Gastroesophageal sphincter (tissue), 4 donors: ENCODE results near the gene SF1. TPM values are rescaled to one million over a fixed set of nuclear protein-coding genes. Genes with fewer than 3 reads are reported as not detected.

Source experiments
- ATAC-seq: fragments of 150-250 bp; one replicate; pipeline ENCODE4 v1.9.1; 2016; ENCODE audit warnings: mild to moderate bottlenecking, moderate library complexity
- H3K27ac ChIP-seq, 4 donors: fragments of 200-600 bp; sonication (generic) in 3 of 4; 1 replicate in 3 of 4; 2 replicates in 1 of 4; pipeline ENCODE4 v1.5.1; 2016 to 2019
- H3K27me3 ChIP-seq: fragments of 200-600 bp; sonication (generic); one replicate; pipeline ENCODE4 v1.5.1; 2019
- H3K36me3 ChIP-seq, 2 donors: fragments of 200-600 bp; sonication (generic); one replicate each; pipeline ENCODE4 v1.5.1; 2019; ENCODE audit warnings: control low read depth in 1 of 2
- H3K4me1 ChIP-seq, 3 donors: fragments of 200-600 bp; sonication (generic); 1 replicate in 2 of 3; 2 replicates in 1 of 3; pipeline ENCODE4 v1.5.1; 2016 to 2019; ENCODE audit warnings: control low read depth in 2 of 3
- H3K4me3 ChIP-seq, 2 donors: fragments of 200-600 bp; sonication (generic); one replicate each; pipeline ENCODE4 v1.5.1; 2019; ENCODE audit warnings: mild to moderate bottlenecking in 1 of 2, moderate library complexity in 1 of 2
- H3K9me3 ChIP-seq, 3 donors: fragments of 200-600 bp; sonication (generic); one replicate each; pipeline ENCODE4 v1.5.1; 2017 to 2019; ENCODE audit warnings: control low read depth in 2 of 3
- EP300 ChIP-seq: sonication (generic); formaldehyde crosslinking; IDR thresholded peaks from one replicate; pipeline ENCODE4 v1.6.1; 2017; ENCODE audit warnings: antibody characterized with exemption, mild to moderate bottlenecking
- POLR2A ChIP-seq, 2 donors: fragments of 450-650 bp; IDR thresholded peaks; one replicate each; pipeline ENCODE4 v1.6.1; 2017; ENCODE audit warnings: antibody characterized with exemption in 2 of 2, mild to moderate bottlenecking in 2 of 2, moderate library complexity in 1 of 2
- POLR2AphosphoS5 ChIP-seq: sonication (generic); formaldehyde crosslinking; IDR thresholded peaks from one replicate; pipeline ENCODE4 v1.6.1; 2017; ENCODE audit warnings: antibody characterized with exemption
- WGBS, 2 donors: methylation state at CpG; one replicate each; pipeline ENCODE4 v1.1.5; 2018; ENCODE audit warnings: low coverage in 1 of 2; 5-methylcytosine and 5-hydroxymethylcytosine counted together
- total RNA-seq, 4 donors: library from RNA; depleted of rRNA; stranded (reverse); fragments of >200 nt; gene quantifications; one replicate each; pipeline ENCODE4 v1.1.0, GENCODE V29; 2016
- TF ChIP-seq, protein P1 (sequence below), 4 experiments: fragments of 200-600 bp in 2 of 4; fragments of 450-650 bp in 2 of 4; sonication (generic) in 1 of 4; IDR thresholded peaks; one replicate each; pipeline ENCODE4 v1.5.1; 2017 to 2019; ENCODE audit warnings: antibody characterized with exemption in 4 of 4, mild to moderate bottlenecking in 2 of 4, moderate library complexity in 2 of 4

SF1 gene
- total RNA-seq, 4 donors from 2014 or later = 187 to 314 (median 253) TPM

DNA sequence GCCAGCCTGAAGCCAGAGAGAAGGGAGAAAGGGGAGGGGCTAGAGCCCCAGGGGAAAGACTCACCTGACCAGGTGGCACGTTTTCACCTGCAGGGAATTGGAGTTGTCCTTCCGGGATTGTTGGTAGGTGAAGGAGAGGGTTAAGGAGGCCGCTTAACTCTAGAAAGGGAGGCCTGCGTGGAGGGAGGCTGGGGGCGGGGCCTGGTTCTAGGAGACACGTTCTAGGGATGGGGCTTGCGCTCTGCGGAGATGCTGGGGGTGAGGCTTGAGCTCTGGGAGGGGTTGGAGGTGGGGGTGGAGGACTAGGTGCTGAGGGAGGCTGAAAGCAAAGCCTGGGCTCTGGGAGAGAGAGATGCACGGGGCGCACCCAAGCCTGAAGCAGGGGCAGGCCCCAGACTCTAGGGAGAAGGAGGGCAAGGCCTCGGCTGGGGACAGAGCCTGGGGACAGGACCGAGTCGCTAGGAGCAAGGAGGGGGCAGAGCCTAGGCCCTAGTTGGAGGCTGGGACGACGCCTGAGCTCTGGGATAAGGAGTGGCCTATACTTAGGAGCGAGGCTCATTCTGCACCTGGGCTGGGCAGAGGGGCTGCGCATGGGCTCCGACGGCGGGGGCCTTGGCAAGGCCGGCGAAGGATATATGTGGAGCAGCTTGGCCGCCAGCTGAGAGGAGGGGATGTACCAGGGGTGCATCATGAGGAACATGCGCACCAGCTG lies 36.8 kb downstream of the SF1 start:
- Histone ChIP-seq H3K4me1 (peaks cover 0 to 59% (median 17%) of the 10 kb centered on the region in 3 donors), H3K9me3 (no peaks in the 10 kb centered on the region), H3K27ac (peak overlapping the region in 3 of 4 donors; percentile 91 to 96 (median 95)), H3K27me3 (no peaks in the 10 kb centered on the region), H3K36me3 (peaks cover 0 to 30% of the 10 kb centered on the region in 2 donors), H3K4me3 (peak overlapping the region in 1 of 2 donors; percentile 73)
- WGBS, 2 donors = 56 to 76% methylated on average over 3 to 16 of the region's 24 CpGs
- TF ChIP-seq POLR2AphosphoS5 = no peak
- TF ChIP-seq POLR2A (IDR thresholded peaks at IDR 0.05) = no peak
- TF ChIP-seq, protein P1, sequence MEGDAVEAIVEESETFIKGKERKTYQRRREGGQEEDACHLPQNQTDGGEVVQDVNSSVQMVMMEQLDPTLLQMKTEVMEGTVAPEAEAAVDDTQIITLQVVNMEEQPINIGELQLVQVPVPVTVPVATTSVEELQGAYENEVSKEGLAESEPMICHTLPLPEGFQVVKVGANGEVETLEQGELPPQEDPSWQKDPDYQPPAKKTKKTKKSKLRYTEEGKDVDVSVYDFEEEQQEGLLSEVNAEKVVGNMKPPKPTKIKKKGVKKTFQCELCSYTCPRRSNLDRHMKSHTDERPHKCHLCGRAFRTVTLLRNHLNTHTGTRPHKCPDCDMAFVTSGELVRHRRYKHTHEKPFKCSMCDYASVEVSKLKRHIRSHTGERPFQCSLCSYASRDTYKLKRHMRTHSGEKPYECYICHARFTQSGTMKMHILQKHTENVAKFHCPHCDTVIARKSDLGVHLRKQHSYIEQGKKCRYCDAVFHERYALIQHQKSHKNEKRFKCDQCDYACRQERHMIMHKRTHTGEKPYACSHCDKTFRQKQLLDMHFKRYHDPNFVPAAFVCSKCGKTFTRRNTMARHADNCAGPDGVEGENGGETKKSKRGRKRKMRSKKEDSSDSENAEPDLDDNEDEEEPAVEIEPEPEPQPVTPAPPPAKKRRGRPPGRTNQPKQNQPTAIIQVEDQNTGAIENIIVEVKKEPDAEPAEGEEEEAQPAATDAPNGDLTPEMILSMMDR (IDR thresholded peaks at IDR 0.05) = no peak
- TF ChIP-seq EP300 = no peak
- ATAC-seq = no peak

DNA sequence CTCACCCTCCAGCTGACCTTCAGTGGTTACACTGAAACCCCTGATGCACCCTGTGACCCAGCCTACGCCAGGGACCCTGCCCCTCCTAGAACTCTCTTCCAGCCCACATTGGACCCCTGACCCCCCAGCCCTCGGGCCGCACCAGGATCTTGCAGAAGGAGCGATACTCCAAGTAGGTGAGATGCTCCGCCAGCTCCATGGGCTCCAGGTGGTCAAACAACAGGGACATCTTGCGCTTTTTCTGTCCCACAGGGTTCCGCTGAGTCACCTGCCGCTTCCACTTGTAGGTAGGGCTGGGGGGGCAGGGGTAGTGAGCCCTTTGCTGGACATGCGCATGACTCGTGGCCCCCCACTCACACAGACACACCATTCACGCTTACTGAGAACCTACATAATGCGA lies 38.5 kb downstream of the SF1 start:
- Histone ChIP-seq H3K4me3 (no peak overlapping the region), H3K27ac (no peak overlapping the region), H3K27me3 (no peaks in the 10 kb centered on the region), H3K36me3 (peaks cover 0 to 47% of the 10 kb centered on the region in 2 donors), H3K4me1 (peaks cover 0 to 43% (median 11%) of the 10 kb centered on the region in 3 donors), H3K9me3 (no peaks in the 10 kb centered on the region)
- no peak for ATAC-seq
- 60 to 94% methylated on average over 1 to 6 of the region's 12 CpGs for whole genome bisulfite sequencing, 2 donors
- no peak for TF ChIP-seq POLR2A (IDR thresholded peaks at IDR 0.05)

DNA sequence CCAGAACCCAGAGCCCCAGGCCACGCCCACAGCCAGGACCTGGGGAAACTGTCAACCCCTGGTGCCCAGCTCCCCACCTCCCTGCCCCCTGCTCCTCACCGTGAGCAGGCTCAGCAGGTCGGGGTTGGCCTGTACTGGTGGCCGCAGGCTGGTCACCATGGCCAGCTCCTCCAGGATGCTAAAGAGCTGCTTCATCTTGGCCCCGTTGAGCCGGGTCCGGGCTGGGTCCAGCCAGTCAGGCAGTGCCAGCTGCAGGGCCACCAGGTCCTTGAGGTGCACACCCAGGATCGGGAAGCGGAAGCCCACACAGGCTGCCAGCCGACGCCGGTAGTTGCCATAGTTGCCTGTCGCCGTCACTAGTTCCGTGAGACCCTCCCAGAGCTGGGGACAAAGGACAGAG lies 41.7 kb downstream of the SF1 start:
- H3K27ac ChIP-seq = peak overlapping the region in 1 of 4 donors; percentile 18
- peaks cover 0 to 12% (median 0%) of the 10 kb centered on the region in 3 donors for H3K4me1 ChIP-seq
- no peak for TF ChIP-seq POLR2AphosphoS5
- no peak for TF ChIP-seq POLR2A (IDR thresholded peaks at IDR 0.05)
- no peak for TF ChIP-seq EP300
- TF ChIP-seq, protein P1 (IDR thresholded peaks at IDR 0.05) = no peak
- H3K36me3 ChIP-seq = peaks cover 0 to 79% of the 10 kb centered on the region in 2 donors
- H3K4me3 ChIP-seq = no peak overlapping the region
- H3K27me3 ChIP-seq = no peaks in the 10 kb centered on the region
- no peaks in the 10 kb centered on the region for H3K9me3 ChIP-seq
- ATAC-seq = no peak
- no CpG with 5 or more reads among the region's 15 CpGs for WGBS, 2 donors

DNA sequence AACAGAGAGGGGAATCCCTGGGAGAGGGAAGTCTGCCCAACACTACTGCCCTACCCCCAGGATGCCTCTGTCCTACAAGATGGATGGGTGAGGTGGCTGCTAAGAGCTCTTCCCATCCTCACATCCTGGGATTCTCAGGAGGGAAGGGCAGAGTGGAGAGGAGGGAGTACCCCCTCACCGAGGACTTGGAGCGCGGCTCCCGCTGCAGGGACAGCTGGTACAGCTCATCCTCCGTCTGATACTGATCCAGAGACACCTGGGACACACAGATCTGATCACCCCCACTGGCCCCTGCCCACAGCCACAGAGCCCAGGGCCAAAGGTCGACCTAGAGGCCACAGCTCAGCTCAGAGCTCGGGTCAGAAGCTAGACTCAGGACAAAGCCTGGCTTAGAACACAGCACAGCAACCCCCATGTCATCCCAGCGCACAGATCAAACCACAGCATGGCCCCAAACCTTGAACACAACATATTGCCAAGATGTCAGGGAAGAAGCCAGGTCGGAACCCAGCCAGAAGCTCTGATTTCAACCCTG lies 42.5 kb downstream of the SF1 start:
- no peaks in the 10 kb centered on the region for H3K9me3 ChIP-seq

More for the DNA sequence above, 42.5 kb downstream of the SF1 start:
- 63% methylated on average over 2 of the region's 9 CpGs; no CpG with 5 or more reads in 1 of the 2 donors for WGBS, 2 donors
- Histone ChIP-seq H3K27me3 (no peaks in the 10 kb centered on the region), H3K4me3 (no peak overlapping the region), H3K4me1 (peaks cover 0 to 3% (median 0%) of the 10 kb centered on the region in 3 donors), H3K36me3 (peaks cover 0 to 88% of the 10 kb centered on the region in 2 donors), H3K27ac (peak overlapping the region in 2 of 4 donors; percentile 18 to 27)
- no peak for ATAC-seq
- TF ChIP-seq POLR2AphosphoS5 (no peak), POLR2A (IDR thresholded peaks at IDR 0.05) (no peak), EP300 (no peak)
- TF ChIP-seq, protein P1 (IDR thresholded peaks at IDR 0.05) = no peak
